ENCODE data around the gene APOE.

DNA sequence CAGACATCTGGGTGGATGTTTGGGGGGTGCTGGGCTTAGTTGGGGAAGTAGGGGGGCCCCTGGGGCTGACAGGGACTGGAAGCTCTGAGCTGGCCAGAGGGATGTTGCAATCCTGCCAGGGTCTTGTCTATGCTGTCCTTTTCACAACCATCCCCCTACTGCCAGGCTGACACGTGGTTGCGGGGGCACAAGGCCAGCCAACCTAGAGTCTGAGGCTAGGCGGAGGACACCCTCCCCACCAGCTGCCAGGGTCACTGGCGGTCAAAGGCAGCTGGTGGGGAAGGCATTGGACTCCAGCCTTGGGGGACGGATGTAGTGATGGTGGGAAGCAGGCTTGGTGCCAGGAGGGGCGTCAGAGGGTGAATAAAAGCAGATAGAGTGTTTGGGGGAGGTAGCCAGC lies 7.3 kb downstream of the APOE start:
- TF ChIP-seq CTCF (IDR thresholded peaks at IDR 0.05) = no peak
- TF ChIP-seq POLR2A (IDR thresholded peaks at IDR 0.05) = no peak

Measured in body of pancreas (tissue), 4 donors.